Activated CD8-positive, alpha-beta memory T cell treated with anti-CD3 and anti-CD28 coated beads for 4 hours (primary cell): ENCODE data around the gene ANKRD10.

Source experiments
- DNase-seq, 2 donors: peaks; one replicate each; pipeline ENCODE4 v3.0.0-alpha.2; 2020; ENCODE audit warnings: low read depth in 2 of 2

ANKRD10 gene

DNA sequence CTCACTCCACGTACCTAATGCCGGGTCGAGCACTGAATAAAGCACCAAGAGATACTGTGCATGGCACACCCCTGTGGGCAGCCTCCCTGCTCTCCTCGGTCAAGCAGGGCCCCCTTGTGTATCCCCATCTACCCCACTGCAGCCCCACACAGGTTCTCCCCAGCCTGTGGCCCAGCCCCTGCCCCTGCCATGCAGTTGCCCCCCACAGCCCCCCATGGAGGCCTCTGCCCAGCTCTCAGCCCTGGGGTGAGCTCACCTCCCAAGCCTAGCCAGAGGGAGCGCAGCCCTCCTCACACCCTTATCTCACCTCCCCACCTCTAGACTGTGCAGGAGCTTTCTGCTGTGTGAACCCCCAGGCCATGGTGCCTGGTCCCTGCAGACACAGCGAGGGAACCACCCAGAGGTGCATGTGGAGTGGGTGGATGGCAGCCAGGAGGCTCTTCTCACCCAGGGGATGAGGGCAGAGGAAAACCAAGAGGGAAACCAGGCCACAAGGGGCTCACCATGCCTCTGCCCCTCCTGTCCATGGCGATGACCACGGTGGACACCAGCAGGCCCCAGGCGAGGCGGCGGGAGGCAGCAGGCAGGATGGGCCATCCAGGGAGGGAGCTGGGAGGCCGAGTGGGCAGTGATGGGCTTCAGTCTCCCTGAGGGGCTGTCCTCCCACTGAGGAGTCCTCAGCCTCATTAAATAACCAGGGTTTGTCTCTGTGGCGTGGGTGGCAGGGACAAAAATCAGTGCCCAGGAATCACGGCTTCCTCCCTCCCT, 83.2 kb downstream of the ANKRD10 start:
- no peak for DNase-seq

DNA sequence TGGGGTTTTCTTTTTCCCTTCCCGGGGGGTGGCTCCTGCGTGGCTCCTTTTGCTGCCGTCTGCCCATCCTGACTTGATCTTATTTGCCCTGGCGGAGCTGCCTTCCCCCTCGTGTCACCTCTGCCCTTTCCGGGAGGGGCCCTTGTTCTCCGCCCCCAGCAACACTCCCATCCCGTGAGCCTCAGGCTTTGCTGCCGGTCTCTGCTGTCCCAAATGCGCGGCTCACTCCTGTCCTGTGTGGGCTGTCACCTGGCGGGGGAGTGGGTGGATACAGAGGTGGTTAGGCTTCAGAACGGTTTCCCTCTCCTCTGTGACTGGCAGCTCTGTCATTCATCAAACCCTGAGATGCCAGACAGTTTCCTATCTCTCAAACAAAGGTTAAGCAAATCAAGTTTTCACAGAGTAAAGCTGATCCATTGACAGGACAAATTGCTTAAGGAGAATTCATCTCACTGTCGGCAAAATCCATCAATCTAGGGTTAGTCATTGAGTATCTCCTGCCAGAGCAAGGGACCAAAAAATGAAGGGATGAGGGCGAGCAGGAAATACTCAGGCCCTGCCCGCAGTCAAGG, 84.0 kb downstream of the ANKRD10 start:
- DNase-seq = no peak

DNA sequence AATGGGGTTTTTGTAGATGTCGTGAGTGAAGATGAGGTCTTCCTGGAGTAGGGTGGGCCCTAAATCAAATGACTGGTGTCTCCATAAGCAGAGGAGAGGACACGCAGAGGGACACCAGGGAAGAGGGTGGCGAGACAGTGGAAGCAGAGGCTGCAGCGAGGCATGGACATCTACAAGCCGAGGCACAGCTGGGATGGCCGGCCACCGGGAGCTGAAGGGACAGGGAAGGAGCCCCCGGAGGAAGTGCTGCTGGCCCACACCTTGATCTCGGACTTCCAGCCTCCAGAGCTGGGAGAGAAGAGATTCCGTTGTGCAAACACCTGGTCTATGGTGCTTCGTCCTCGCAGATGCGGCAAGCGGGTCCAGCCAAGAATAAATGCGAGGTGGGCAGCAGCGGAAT, 84.5 kb downstream of the ANKRD10 start:
- no peak for DNase-seq

DNA sequence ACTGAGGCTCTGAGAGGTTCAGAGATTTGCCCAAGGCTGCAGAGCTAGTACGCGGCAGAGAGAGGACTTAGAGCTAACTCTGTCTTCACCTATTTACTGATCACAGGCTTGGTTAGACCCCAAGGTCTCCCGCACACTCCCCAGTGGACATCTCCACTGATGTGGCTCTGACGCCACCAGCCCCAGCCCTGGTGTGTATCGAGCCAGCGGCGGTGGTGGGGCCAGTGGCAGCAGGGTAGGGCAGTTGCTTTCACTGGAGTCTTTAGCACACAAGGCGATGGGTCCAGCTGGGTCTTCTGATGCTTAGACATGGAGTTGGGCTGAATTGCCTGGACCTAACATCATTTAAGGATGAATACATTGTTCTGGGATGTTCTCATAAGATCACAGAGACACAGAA, 85.4 kb downstream of the ANKRD10 start:
- DNase-seq = no peak

DNA sequence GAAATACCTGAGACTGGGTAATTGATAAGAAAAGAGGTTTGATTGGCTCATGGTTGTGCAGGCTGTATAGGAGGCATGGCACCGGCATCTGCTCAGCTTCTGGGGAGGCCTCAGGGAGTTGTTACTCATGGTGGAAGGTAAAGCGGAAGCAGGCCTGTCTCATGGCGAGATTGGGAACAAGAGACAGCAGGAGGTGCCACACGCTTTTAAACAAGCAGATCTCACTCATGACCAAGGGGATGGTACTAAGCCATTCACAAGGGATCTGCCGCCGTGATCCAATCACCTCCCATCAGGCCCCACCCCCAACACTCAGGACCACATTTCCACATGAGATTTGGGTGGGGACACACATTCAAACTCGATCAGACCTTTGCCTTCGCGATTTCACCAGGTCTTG, 86.2 kb downstream of the ANKRD10 start:
- no peak for DNase-seq
